ENCODE data around the gene TSC22D1.
A peak's percentile ranks its signal among the peaks of the same experiment; 100 is the strongest.

TSC22D1 gene

GRCh38 chr13:44575741-44576350, at the start of gene TSC22D1:
Gene TSC22D1 (minus strand): TSS chr13:44576330. CDS start chr13:44576074, 256 bp downstream.
- no peak for DNase-seq (ENCODE audit: low read depth)
- peak within 1 kb of the TSS; percentile 90 for H3K4me3 ChIP-seq (ENCODE audit: low read length)
- TF ChIP-seq CTCF (conservative IDR thresholded peaks at IDR 0.05; ENCODE audit: low read depth, low read length): no peak

- DNase-seq (ENCODE audit: low read depth): peak; percentile 33
- no peak for TF ChIP-seq CTCF (conservative IDR thresholded peaks at IDR 0.05; ENCODE audit: low read depth, low read length)
These were observed 46.6 kb upstream of the TSC22D1 start for GRCh38 chr13:44622708-44623107.

DNA sequence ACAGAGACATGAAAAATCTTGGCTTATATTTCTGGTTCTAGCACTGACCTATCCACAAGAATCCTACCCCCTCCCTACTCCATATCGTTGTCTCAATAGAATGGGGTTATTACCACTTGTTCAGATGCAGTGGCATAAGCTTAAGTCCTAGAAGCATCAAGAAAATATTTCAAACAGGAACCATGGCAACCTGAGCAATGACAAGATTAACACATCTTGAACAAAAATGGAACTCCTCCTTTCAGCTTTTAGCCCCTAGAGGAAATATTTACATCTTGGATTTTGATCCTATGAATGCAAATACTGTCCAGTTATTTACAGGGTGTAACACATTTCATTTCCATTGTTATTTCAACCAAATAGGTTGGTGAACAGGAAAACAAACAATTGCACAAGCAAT, 46.1 kb upstream of the TSC22D1 start:
- no peak for TF ChIP-seq CTCF (conservative IDR thresholded peaks at IDR 0.05; ENCODE audit: low read depth, low read length)
- DNase-seq (ENCODE audit: low read depth): no peak

More at GRCh38 chr13:44622708-44623107, 46.6 kb upstream of the TSC22D1 start:
- H3K4me3 ChIP-seq (ENCODE audit: low read length): no peak overlapping the region

DNA sequence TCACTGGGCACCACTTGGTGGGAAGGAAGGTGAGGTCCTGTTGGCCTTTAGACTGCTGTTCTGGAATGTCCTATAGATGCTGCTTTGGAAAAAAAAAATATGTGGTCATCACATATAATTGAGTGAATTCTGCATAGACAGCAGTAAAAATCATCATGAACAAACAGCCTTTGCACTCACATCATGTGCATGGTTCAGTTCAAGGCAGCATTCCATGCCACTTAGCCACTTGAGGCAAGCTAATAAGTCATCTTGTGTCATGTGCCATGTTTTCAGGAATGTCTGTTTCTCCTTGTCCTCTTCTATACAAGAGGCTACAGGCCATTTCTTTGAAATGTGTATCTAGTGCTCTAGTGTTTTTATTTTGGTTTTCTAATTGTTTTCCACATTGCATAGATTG, 43.9 kb upstream of the TSC22D1 start:
- TF ChIP-seq CTCF (conservative IDR thresholded peaks at IDR 0.05; ENCODE audit: low read depth, low read length): no peak
- no peak overlapping the region for H3K4me3 ChIP-seq (ENCODE audit: low read length)
- peak; percentile 88 for DNase-seq (ENCODE audit: low read depth)

More for the DNA sequence above, 46.1 kb upstream of the TSC22D1 start:
- no peak overlapping the region for H3K4me3 ChIP-seq (ENCODE audit: low read length)

DNA sequence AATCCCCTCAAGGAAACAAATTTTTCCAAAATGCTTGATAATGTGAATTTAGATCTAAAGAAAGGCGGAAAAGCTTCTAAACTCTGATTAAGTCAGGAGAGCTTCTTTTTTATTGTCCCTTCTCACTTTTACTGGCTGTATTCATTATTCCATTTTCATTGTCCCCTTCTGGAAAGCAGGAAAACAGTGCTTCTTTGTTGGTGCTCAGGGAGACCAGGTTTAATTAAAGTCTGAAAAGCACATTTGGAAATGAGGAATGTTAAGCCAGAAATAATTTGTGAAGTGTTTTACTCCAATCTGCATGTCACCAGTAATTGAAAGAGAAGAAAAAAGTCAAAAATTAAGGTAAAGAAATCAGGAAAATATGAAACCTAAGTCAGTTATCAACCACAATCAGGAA, 43.5 kb upstream of the TSC22D1 start:
- peak; percentile 60 for DNase-seq (ENCODE audit: low read depth)
- H3K4me3 ChIP-seq (ENCODE audit: low read length): no peak overlapping the region
- no peak for TF ChIP-seq CTCF (conservative IDR thresholded peaks at IDR 0.05; ENCODE audit: low read depth, low read length)

- no peak for TF ChIP-seq CTCF (conservative IDR thresholded peaks at IDR 0.05; ENCODE audit: low read depth, low read length)
- H3K4me3 ChIP-seq (ENCODE audit: low read length): no peak overlapping the region
- DNase-seq (ENCODE audit: low read depth): no peak
These were observed 42.2 kb upstream of the TSC22D1 start for GRCh38 chr13:44618326-44618725.

DNA sequence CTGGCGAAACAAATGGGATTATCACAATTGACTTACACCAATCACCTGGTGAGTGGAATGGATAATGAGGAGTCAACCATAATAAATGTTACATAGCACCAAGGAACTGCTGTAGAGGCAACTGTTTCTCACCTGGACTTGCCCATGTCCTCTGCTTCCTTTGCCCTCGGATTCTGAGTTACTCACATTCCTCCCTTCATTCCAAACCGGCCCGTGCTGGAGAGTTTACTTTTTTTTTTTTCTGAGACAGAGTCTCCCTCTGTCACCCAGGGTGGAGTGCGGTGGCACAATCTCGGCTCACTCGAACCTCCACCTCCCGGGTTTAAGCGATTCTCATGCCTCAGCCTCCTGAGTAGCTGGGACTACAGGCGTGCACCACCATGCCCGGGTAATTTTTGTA, 41.5 kb upstream of the TSC22D1 start:
- DNase-seq (ENCODE audit: low read depth): no peak
- no peak for TF ChIP-seq CTCF (conservative IDR thresholded peaks at IDR 0.05; ENCODE audit: low read depth, low read length)
- H3K4me3 ChIP-seq (ENCODE audit: low read length): no peak overlapping the region

All from retinal pigment epithelial cell (primary cell).